Mesothelial cell of epicardium (in vitro differentiated cells): ENCODE measurements around the gene ANKRD66. TPM values are rescaled to one million over a fixed set of nuclear protein-coding genes. Genes with fewer than 3 reads are reported as not detected.

ENCODE experiments used
- DNase-seq, 2 experiments: peaks; one replicate each; pipeline ENCODE4 v3.0.0; 2021; ENCODE audit warnings: low spot score in 2 of 2; ENCODE audit not compliant: unreplicated experiment in 2 of 2
- H3K27ac Mint-ChIP-seq: 2 replicates; pipeline ENCODE4 v1.8.0; 2021; ENCODE audit warnings: mixed read lengths
- H3K27me3 Mint-ChIP-seq: 2 replicates; pipeline ENCODE4 v1.8.0; 2021; ENCODE audit warnings: low read depth, mixed read lengths
- H3K36me3 Mint-ChIP-seq: 2 replicates; pipeline ENCODE4 v1.8.0; 2021; ENCODE audit warnings: mixed read lengths
- H3K4me1 Mint-ChIP-seq: 2 replicates; pipeline ENCODE4 v1.8.0; 2021; ENCODE audit warnings: mixed read lengths
- H3K4me3 Mint-ChIP-seq: 2 replicates; pipeline ENCODE4 v1.8.0; 2021; ENCODE audit warnings: mild to moderate bottlenecking, moderate library complexity, mixed read lengths
- H3K9me3 Mint-ChIP-seq: 2 replicates; pipeline ENCODE4 v1.8.0; 2021; ENCODE audit warnings: mixed read lengths
- total RNA-seq: library from RNA; stranded (reverse); gene quantifications from 3 replicates; pipeline ENCODE4 v1.2.1, GENCODE V29; 2021
- TF ChIP-seq, protein P1 (sequence below): fragments of 200-600 bp; sonication (generic); IDR thresholded peaks from one replicate; pipeline ENCODE4 v1.5.0; 2021; ENCODE audit warnings: antibody characterized with exemption; ENCODE audit not compliant: unreplicated experiment

The ANKRD66 gene
- total RNA-seq, 1 donor from 2014 or later, result not detected

DNA sequence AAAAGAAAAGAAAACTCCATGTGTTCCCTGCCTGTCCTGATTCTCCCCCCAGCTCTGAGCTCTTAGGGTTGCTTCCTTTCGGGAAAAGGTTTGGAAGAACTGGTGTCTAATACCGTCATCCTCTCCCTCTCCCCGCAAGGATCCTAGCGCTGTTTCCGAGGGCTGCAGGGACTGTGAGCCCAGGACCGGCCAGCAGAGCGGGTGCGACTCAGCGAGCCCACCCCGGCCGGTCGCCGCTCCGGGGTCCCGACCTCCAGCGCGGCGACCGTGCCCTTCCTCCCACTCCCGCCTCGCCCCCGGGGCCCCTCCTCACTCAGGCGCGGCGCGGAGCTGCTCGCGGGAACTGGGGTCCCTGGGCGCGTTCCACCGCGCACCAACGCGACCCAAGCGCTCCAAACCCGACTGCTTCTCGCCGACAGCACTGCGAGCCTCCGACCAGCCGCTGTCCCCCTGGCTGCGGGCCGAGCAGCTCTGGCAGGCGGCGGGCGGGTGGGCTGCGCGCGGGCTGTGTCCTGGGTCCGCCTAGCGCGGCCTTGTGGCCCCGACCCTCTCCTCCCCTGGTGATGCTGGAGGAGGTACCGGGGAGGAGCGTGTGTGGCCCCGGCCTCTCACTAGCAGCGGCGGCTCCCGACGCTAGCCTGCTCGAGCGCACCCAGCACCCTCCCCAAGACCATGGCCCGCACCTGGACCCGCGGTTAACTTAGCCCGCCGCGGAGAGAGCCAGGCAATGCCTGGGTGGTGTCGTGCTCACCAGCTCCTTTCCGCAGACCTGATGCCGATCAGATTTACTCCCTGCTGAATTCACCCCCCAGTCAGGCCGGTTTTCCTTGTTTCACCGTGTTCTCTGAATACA, 11.6 kb upstream of the ANKRD66 start, which contains the start of gene PLA2G7:
Gene PLA2G7, minus strand, starts transcription at position 509 of the 853 bp plus-strand sequence. CDS start 12,484 bp downstream, outside the sequence.
- Mint-ChIP-seq H3K27ac (no peak within 1 kb of the TSS), H3K9me3 (no peaks in the 10 kb centered on the region), H3K27me3 (peaks cover 79% of the 10 kb centered on the region), H3K4me3 (peak within 1 kb of the TSS; percentile 79), H3K4me1 (peaks cover 10% of the 10 kb centered on the region), H3K36me3 (no peaks in the 10 kb centered on the region)
- TF ChIP-seq, protein P1, sequence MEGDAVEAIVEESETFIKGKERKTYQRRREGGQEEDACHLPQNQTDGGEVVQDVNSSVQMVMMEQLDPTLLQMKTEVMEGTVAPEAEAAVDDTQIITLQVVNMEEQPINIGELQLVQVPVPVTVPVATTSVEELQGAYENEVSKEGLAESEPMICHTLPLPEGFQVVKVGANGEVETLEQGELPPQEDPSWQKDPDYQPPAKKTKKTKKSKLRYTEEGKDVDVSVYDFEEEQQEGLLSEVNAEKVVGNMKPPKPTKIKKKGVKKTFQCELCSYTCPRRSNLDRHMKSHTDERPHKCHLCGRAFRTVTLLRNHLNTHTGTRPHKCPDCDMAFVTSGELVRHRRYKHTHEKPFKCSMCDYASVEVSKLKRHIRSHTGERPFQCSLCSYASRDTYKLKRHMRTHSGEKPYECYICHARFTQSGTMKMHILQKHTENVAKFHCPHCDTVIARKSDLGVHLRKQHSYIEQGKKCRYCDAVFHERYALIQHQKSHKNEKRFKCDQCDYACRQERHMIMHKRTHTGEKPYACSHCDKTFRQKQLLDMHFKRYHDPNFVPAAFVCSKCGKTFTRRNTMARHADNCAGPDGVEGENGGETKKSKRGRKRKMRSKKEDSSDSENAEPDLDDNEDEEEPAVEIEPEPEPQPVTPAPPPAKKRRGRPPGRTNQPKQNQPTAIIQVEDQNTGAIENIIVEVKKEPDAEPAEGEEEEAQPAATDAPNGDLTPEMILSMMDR, result no peak
- DNase-seq, result peak; percentile 25 to 59

DNA sequence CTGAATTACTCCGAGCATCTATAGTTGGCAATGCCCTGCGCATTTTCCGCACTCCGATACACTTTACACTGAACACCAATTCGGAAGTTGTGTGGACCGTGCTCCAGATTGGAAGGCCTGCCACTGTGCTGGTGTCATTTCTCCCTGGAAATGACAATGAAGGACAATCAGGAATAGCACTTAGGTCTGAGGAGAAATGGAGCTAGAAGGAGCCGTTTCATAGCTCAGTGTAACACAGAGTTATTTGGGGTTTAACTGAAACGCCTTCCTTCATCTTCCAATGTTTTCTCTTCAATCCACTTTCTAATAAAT, 11.1 kb upstream of the ANKRD66 start:
- Mint-ChIP-seq H3K9me3 (no peaks in the 10 kb centered on the region), H3K4me3 (peak overlapping the region; percentile 71), H3K27ac (no peak overlapping the region), H3K4me1 (peaks cover 10% of the 10 kb centered on the region), H3K36me3 (no peaks in the 10 kb centered on the region), H3K27me3 (peaks cover 78% of the 10 kb centered on the region)
- TF ChIP-seq, protein P1, result no peak
- DNase-seq, result no peak

DNA sequence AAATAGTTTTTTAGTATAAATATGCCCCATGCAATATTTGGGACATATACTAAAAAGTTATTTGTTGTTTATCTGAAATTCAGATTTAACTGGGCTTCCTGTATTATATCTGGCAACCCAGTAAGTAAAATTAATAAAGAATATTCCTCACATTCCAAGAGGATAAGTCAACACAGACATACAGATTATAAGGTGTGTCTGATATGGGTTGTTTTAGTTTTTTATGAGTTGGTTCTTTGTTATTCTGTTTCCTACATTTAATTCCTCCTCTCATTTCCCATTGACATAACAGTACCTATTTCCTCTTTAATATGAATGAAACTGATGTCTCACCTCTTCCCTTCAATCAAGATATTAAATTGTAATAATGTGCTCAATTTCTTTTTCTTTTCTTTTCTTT, 9.8 kb upstream of the ANKRD66 start:
- H3K4me1 Mint-ChIP-seq, result peaks cover 10% of the 10 kb centered on the region
- H3K27ac Mint-ChIP-seq, result no peak overlapping the region
- H3K9me3 Mint-ChIP-seq, result no peaks in the 10 kb centered on the region
- H3K36me3 Mint-ChIP-seq, result no peaks in the 10 kb centered on the region
- TF ChIP-seq, protein P1, result no peak
- no peak overlapping the region for H3K4me3 Mint-ChIP-seq
- no peak for DNase-seq
- H3K27me3 Mint-ChIP-seq, result peaks cover 71% of the 10 kb centered on the region

DNA sequence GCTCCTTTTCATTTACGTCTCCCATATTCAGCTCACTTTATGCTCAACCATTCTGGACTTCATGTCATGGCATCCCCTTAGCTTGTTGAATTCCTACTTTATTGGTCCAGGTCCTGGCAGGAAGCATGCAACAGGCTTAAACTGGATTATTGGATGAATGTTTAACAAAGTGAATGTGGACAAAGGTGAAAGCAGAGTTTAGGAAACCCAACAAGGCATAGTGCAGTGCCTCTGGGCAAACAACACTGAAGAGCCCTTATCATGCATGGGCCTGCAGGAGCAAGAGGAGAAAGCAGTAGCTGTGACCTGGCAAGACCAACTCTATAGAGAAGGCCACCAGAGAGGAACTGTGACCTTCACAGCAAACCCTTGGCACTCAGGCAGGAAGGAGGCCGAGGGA, 5.3 kb upstream of the ANKRD66 start:
- H3K36me3 Mint-ChIP-seq, result no peaks in the 10 kb centered on the region
- H3K4me3 Mint-ChIP-seq, result no peak overlapping the region
- no peak overlapping the region for H3K27ac Mint-ChIP-seq
- DNase-seq, result no peak
- TF ChIP-seq, protein P1, result no peak
- peaks cover 53% of the 10 kb centered on the region for H3K27me3 Mint-ChIP-seq
- no peaks in the 10 kb centered on the region for H3K9me3 Mint-ChIP-seq
- no peaks in the 10 kb centered on the region for H3K4me1 Mint-ChIP-seq

DNA sequence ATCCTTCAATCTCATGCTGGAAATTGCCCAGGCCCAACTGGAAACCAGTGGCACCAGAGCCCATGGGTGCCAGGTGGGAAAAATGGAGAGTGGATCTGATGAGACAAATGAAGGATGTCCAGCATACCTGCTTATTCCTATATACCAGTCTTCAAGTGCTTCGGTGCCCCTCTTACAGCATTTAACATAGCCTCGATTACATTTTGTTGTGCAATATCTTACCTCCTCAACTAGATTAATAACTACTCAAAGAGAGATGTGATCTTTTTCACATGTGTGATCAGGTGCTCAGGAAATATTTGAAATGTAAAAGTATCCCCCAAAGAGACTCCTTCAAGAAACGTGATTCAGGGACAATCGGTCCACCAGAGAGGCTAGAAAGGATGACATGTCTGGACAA, 4.8 kb upstream of the ANKRD66 start:
- Mint-ChIP-seq H3K4me1 (no peaks in the 10 kb centered on the region), H3K27me3 (peaks cover 51% of the 10 kb centered on the region), H3K36me3 (no peaks in the 10 kb centered on the region), H3K4me3 (no peak overlapping the region), H3K27ac (no peak overlapping the region), H3K9me3 (no peaks in the 10 kb centered on the region)
- TF ChIP-seq, protein P1, result no peak
- DNase-seq, result no peak
